Measurements from ENCODE around the gene C9orf43.
"Not testable (repeated sequence)": the region's sequence is repeated elsewhere in the genome, so short reads cannot be mapped to it uniquely, and the experiment has no call there.

Gene C9orf43

GRCh38 chr9:113379829-113380210 lies 30.7 kb upstream of the C9orf43 start:
- not testable (repeated sequence) for H3K18ac ChIP-seq (ENCODE audit: low read length); H4K8ac ChIP-seq (ENCODE audit: low read depth, low read length); H3K36me3 ChIP-seq (ENCODE audit: control insufficient read depth in 1 of 2, insufficient read depth in 2 of 2, low read length in 2 of 2); H3K4me2 ChIP-seq (ENCODE audit: low read length); H2AK5ac ChIP-seq (ENCODE audit: low read length); H2BK12ac ChIP-seq (ENCODE audit: low read length); H2AFZ ChIP-seq (ENCODE audit: insufficient read depth, low read length, poor library complexity); H3K4me3 ChIP-seq (ENCODE audit: low read depth, low read length); H2BK5ac ChIP-seq (ENCODE audit: low read depth, low read length, poor library complexity); H3K79me2 ChIP-seq (ENCODE audit: control insufficient read depth, insufficient read depth, low read length, poor library complexity); H4K12ac ChIP-seq (ENCODE audit: low read depth, low read length); H3K9ac ChIP-seq (ENCODE audit: low read length); H3K4ac ChIP-seq (ENCODE audit: low read depth, low read length); H3K27me3 ChIP-seq (ENCODE audit: insufficient read depth, low read length); H4K91ac ChIP-seq (ENCODE audit: low read depth, low read length); H3K23ac ChIP-seq (ENCODE audit: low read length); H3K27ac ChIP-seq (ENCODE audit: low read depth, low read length); DNase-seq; H3K9me3 ChIP-seq (ENCODE audit: insufficient read depth, low read depth, low read length); H3K14ac ChIP-seq (ENCODE audit: low read length); H2BK120ac ChIP-seq (ENCODE audit: insufficient read depth, low read length, poor library complexity)
- peaks cover 21% of the 10 kb centered on the region for H3K79me1 ChIP-seq (ENCODE audit: low read length)
- no CpG with 5 or more reads among the region's 2 CpGs for WGBS (ENCODE audit: extremely low coverage, insufficient coverage, insufficient read length)
- H3K4me1 ChIP-seq (ENCODE audit: control insufficient read depth in 1 of 2, insufficient read depth in 2 of 2, low read length in 2 of 2), result peaks cover 25 to 32% of the 10 kb centered on the region in 2 experiments

- Histone ChIP-seq H3K4me2 (ENCODE audit: low read length) (no peak overlapping the region), H3K27me3 (ENCODE audit: insufficient read depth, low read length) (no peaks in the 10 kb centered on the region), H3K4me1 (ENCODE audit: control insufficient read depth in 1 of 2, insufficient read depth in 2 of 2, low read length in 2 of 2) (peaks cover 17 to 24% of the 10 kb centered on the region in 2 experiments), H2BK12ac (ENCODE audit: low read length) (peak overlapping the region; percentile 86), H3K79me2 (ENCODE audit: control insufficient read depth, insufficient read depth, low read length, poor library complexity) (peaks cover 7% of the 10 kb centered on the region), H4K91ac (ENCODE audit: low read depth, low read length) (peak overlapping the region; percentile 79), H3K9me3 (ENCODE audit: insufficient read depth, low read depth, low read length) (no peaks in the 10 kb centered on the region), H3K27ac (ENCODE audit: low read depth, low read length) (peak overlapping the region; percentile 23), H3K23ac (ENCODE audit: low read length) (no peak overlapping the region), H3K4me3 (ENCODE audit: low read depth, low read length) (no peak overlapping the region), H3K4ac (ENCODE audit: low read depth, low read length) (no peak overlapping the region), H2AFZ (ENCODE audit: insufficient read depth, low read length, poor library complexity) (no peak overlapping the region), H3K9ac (ENCODE audit: low read length) (no peak overlapping the region), H2BK5ac (ENCODE audit: low read depth, low read length, poor library complexity) (no peak overlapping the region), H3K36me3 (ENCODE audit: control insufficient read depth in 1 of 2, insufficient read depth in 2 of 2, low read length in 2 of 2) (no peaks in the 10 kb centered on the region), H4K8ac (ENCODE audit: low read depth, low read length) (peak overlapping the region; percentile 74), H2AK5ac (ENCODE audit: low read length) (no peak overlapping the region), H3K79me1 (ENCODE audit: low read length) (peaks cover 21% of the 10 kb centered on the region), H4K12ac (ENCODE audit: low read depth, low read length) (no peak overlapping the region), H2BK120ac (ENCODE audit: insufficient read depth, low read length, poor library complexity) (no peak overlapping the region), H3K14ac (ENCODE audit: low read length) (peak overlapping the region; percentile 53), H3K18ac (ENCODE audit: low read length) (peak overlapping the region; percentile 73)
- no CpG with 5 or more reads among the region's 1 CpG for WGBS (ENCODE audit: extremely low coverage, insufficient coverage, insufficient read length)
- no peak for DNase-seq
Measured at GRCh38 chr9:113380869-113381378, 29.6 kb upstream of the C9orf43 start.

- H2AFZ ChIP-seq (ENCODE audit: insufficient read depth, low read length, poor library complexity); H3K9me3 ChIP-seq (ENCODE audit: insufficient read depth, low read depth, low read length); H3K4me3 ChIP-seq (ENCODE audit: low read depth, low read length); H3K14ac ChIP-seq (ENCODE audit: low read length); H2AK5ac ChIP-seq (ENCODE audit: low read length); H3K23ac ChIP-seq (ENCODE audit: low read length); H3K18ac ChIP-seq (ENCODE audit: low read length); DNase-seq; H4K8ac ChIP-seq (ENCODE audit: low read depth, low read length); H3K4me2 ChIP-seq (ENCODE audit: low read length); H4K12ac ChIP-seq (ENCODE audit: low read depth, low read length); H3K27me3 ChIP-seq (ENCODE audit: insufficient read depth, low read length); H3K9ac ChIP-seq (ENCODE audit: low read length); H3K36me3 ChIP-seq (ENCODE audit: control insufficient read depth in 1 of 2, insufficient read depth in 2 of 2, low read length in 2 of 2); H3K4ac ChIP-seq (ENCODE audit: low read depth, low read length); H3K79me2 ChIP-seq (ENCODE audit: control insufficient read depth, insufficient read depth, low read length, poor library complexity): not testable (repeated sequence)
- Histone ChIP-seq H3K79me1 (ENCODE audit: low read length) (peaks cover 20% of the 10 kb centered on the region), H2BK120ac (ENCODE audit: insufficient read depth, low read length, poor library complexity) (peak overlapping the region; percentile 62), H3K27ac (ENCODE audit: low read depth, low read length) (peak overlapping the region; percentile 90), H2BK12ac (ENCODE audit: low read length) (peak overlapping the region; percentile 69), H3K4me1 (ENCODE audit: control insufficient read depth in 1 of 2, insufficient read depth in 2 of 2, low read length in 2 of 2) (peaks cover 17 to 24% of the 10 kb centered on the region in 2 experiments), H2BK5ac (ENCODE audit: low read depth, low read length, poor library complexity) (peak overlapping the region; percentile 93), H4K91ac (ENCODE audit: low read depth, low read length) (peak overlapping the region; percentile 91)
- no CpG with 5 or more reads among the region's 7 CpGs for WGBS (ENCODE audit: extremely low coverage, insufficient coverage, insufficient read length)
Measured at GRCh38 chr9:113381441-113381840, 29.1 kb upstream of the C9orf43 start.

GRCh38 chr9:113381909-113382411 lies 28.6 kb upstream of the C9orf43 start:
- H2AK5ac ChIP-seq (ENCODE audit: low read length), result no peak overlapping the region
- no peak overlapping the region for H4K8ac ChIP-seq (ENCODE audit: low read depth, low read length)
- peak overlapping the region; percentile 70 for H3K14ac ChIP-seq (ENCODE audit: low read length)
- peaks cover 17 to 27% of the 10 kb centered on the region in 2 experiments for H3K4me1 ChIP-seq (ENCODE audit: control insufficient read depth in 1 of 2, insufficient read depth in 2 of 2, low read length in 2 of 2)
- no peak overlapping the region for H3K4ac ChIP-seq (ENCODE audit: low read depth, low read length)
- H3K27ac ChIP-seq (ENCODE audit: low read depth, low read length), result peak overlapping the region; percentile 90
- peak; percentile 54 to 61 for DNase-seq
- no peak overlapping the region for H2AFZ ChIP-seq (ENCODE audit: insufficient read depth, low read length, poor library complexity)
- H3K9me3 ChIP-seq (ENCODE audit: insufficient read depth, low read depth, low read length), result peaks cover under 1% of the 10 kb centered on the region
- peak overlapping the region; percentile 91 for H4K91ac ChIP-seq (ENCODE audit: low read depth, low read length)
- no CpG with 5 or more reads among the region's 8 CpGs for WGBS (ENCODE audit: extremely low coverage, insufficient coverage, insufficient read length)
- H3K9ac ChIP-seq (ENCODE audit: low read length), result no peak overlapping the region
- H3K36me3 ChIP-seq (ENCODE audit: control insufficient read depth in 1 of 2, insufficient read depth in 2 of 2, low read length in 2 of 2), result peaks cover 0 to 1% of the 10 kb centered on the region in 2 experiments
- H4K12ac ChIP-seq (ENCODE audit: low read depth, low read length), result no peak overlapping the region
- peak overlapping the region; percentile 26 for H3K4me2 ChIP-seq (ENCODE audit: low read length)
- H2BK5ac ChIP-seq (ENCODE audit: low read depth, low read length, poor library complexity), result peak overlapping the region; percentile 93
- peak overlapping the region; percentile 69 for H2BK12ac ChIP-seq (ENCODE audit: low read length)
- H3K79me1 ChIP-seq (ENCODE audit: low read length), result peaks cover 17% of the 10 kb centered on the region
- no peak overlapping the region for H3K4me3 ChIP-seq (ENCODE audit: low read depth, low read length)
- H2BK120ac ChIP-seq (ENCODE audit: insufficient read depth, low read length, poor library complexity), result peak overlapping the region; percentile 62
- H3K79me2 ChIP-seq (ENCODE audit: control insufficient read depth, insufficient read depth, low read length, poor library complexity), result peaks cover 4% of the 10 kb centered on the region
- H3K18ac ChIP-seq (ENCODE audit: low read length), result no peak overlapping the region
- no peak overlapping the region for H3K23ac ChIP-seq (ENCODE audit: low read length)
- H3K27me3 ChIP-seq (ENCODE audit: insufficient read depth, low read length), result no peaks in the 10 kb centered on the region
